GM18951 (cell line): ENCODE data around the gene MYOC.
"Not testable (repeated sequence)": the region's sequence is repeated elsewhere in the genome, so short reads cannot be mapped to it uniquely, and the experiment has no call there.

ENCODE experiments used
- POLR2A ChIP-seq: IDR thresholded peaks from 4 replicates; pipeline ENCODE4 v1.6.1; 2011; ENCODE audit warnings: mild to moderate bottlenecking; ENCODE audit not compliant: insufficient read length, insufficient read depth; ENCODE audit errors: extremely low read depth
- in situ Hi-C: fragments of 300-500 bp; cut with MboI; formaldehyde crosslinking; loops from one replicate; pipeline ENCODE4 v1.12.0; 2022; ENCODE audit warnings: low sequenced_read_pairs, mixed read lengths, inconsistent platforms; ENCODE audit not compliant: unreplicated experiment

MYOC gene

GRCh38 chr1:171661076-171661650 lies 8.7 kb upstream of the MYOC start:
- in situ Hi-C loops = no loop called here
- no peak for TF ChIP-seq POLR2A

GRCh38 chr1:171656206-171656605 lies 3.7 kb upstream of the MYOC start:
- in situ Hi-C loops = not testable (repeated sequence)

GRCh38 chr1:171655746-171656116 lies 3.2 kb upstream of the MYOC start:
- TF ChIP-seq POLR2A = no peak

GRCh38 chr1:171654942-171655745 lies 2.7 kb upstream of the MYOC start:
- in situ Hi-C loops = no loop called here
- TF ChIP-seq POLR2A = no peak

More at GRCh38 chr1:171655746-171656116, 3.2 kb upstream of the MYOC start:
- in situ Hi-C loops = no loop called here

- in situ Hi-C loops = no loop called here
- TF ChIP-seq POLR2A = no peak
Observed at GRCh38 chr1:171654201-171654941, 1.9 kb upstream of the MYOC start.

GRCh38 chr1:171653796-171654195 lies 1.3 kb upstream of the MYOC start:
- in situ Hi-C loops = no loop called here

GRCh38 chr1:171646249-171646560 lies 6.3 kb downstream of the MYOC start:
- no peak for TF ChIP-seq POLR2A
- in situ Hi-C loops = loop anchor here (25.0 kb wide), 1 partner anchor 341 kb away; no protein-coding TSS in a partner anchor

More at GRCh38 chr1:171653796-171654195, 1.3 kb upstream of the MYOC start:
- TF ChIP-seq POLR2A = no peak

- in situ Hi-C loops = loop anchor here (25.0 kb wide), 1 partner anchor 342 kb away; no protein-coding TSS in a partner anchor
- TF ChIP-seq POLR2A = no peak
Observed at GRCh38 chr1:171645553-171646248, 6.8 kb downstream of the MYOC start.

- in situ Hi-C loops = loop anchor here (25.0 kb wide), 1 partner anchor 342 kb away; no protein-coding TSS in a partner anchor
- no peak for TF ChIP-seq POLR2A
Observed at GRCh38 chr1:171644805-171645483, 7.5 kb downstream of the MYOC start.

- no peak for TF ChIP-seq POLR2A
- in situ Hi-C loops = loop anchor here (25.0 kb wide), 1 partner anchor 344 kb away; no protein-coding TSS in a partner anchor
Observed at GRCh38 chr1:171643156-171643555, 9.3 kb downstream of the MYOC start.

- no peak for TF ChIP-seq POLR2A
- in situ Hi-C loops = loop anchor here (25.0 kb wide), 1 partner anchor 345 kb away; no protein-coding TSS in a partner anchor
Observed at GRCh38 chr1:171642197-171642596, 10.3 kb downstream of the MYOC start.

- no peak for TF ChIP-seq POLR2A
- in situ Hi-C loops = loop anchor here (25.0 kb wide), 1 partner anchor 346 kb away; no protein-coding TSS in a partner anchor
Observed at GRCh38 chr1:171641076-171641864, 11.2 kb downstream of the MYOC start.
